A549 (cell line): ENCODE measurements around the gene PDE7B.

ENCODE experiments used
- EP300 ChIP-seq, 2 experiments: fragments of >200 bp; sonication (Bioruptor Twin); formaldehyde crosslinking; IDR thresholded peaks; 2 replicates in 1 of 2; 3 replicates in 1 of 2; pipeline ENCODE4 v1.6.1; 2016 to 2017
- HMGXB4 ChIP-seq: fragments of 250-450 bp; sonication (Bioruptor Pico); IDR thresholded peaks from 2 replicates; pipeline ENCODE4 v1.5.0; 2021; ENCODE audit warnings: mild to moderate bottlenecking, moderate library complexity, borderline replicate concordance
- RFX5 ChIP-seq: fragments of 450-650 bp; IDR thresholded peaks from 2 replicates; pipeline ENCODE4 v1.7.1; 2014; ENCODE audit warnings: antibody characterized with exemption, mild to moderate bottlenecking, moderate library complexity
- SREBF2 ChIP-seq: fragments of 450-650 bp; IDR thresholded peaks from 2 replicates; pipeline ENCODE4 v1.6.1; 2014; ENCODE audit warnings: mild to moderate bottlenecking, moderate library complexity
- TF ChIP-seq, protein P1 (sequence below): fragments of >200 bp; sonication (Bioruptor Twin); formaldehyde crosslinking; IDR thresholded peaks from 3 replicates; pipeline ENCODE4 v1.5.1; 2016

- TF ChIP-seq EP300 (IDR thresholded peaks at IDR 0.05) (no peak), HMGXB4 (no peak), SREBF2 (no peak), RFX5 (no peak)
- TF ChIP-seq, protein P1, sequence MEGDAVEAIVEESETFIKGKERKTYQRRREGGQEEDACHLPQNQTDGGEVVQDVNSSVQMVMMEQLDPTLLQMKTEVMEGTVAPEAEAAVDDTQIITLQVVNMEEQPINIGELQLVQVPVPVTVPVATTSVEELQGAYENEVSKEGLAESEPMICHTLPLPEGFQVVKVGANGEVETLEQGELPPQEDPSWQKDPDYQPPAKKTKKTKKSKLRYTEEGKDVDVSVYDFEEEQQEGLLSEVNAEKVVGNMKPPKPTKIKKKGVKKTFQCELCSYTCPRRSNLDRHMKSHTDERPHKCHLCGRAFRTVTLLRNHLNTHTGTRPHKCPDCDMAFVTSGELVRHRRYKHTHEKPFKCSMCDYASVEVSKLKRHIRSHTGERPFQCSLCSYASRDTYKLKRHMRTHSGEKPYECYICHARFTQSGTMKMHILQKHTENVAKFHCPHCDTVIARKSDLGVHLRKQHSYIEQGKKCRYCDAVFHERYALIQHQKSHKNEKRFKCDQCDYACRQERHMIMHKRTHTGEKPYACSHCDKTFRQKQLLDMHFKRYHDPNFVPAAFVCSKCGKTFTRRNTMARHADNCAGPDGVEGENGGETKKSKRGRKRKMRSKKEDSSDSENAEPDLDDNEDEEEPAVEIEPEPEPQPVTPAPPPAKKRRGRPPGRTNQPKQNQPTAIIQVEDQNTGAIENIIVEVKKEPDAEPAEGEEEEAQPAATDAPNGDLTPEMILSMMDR = no peak
These were observed 70.7 kb downstream of the PDE7B start for GRCh38 chr6:135922174-135922573.
